GM18951 (cell line): ENCODE measurements around the gene LDB2.

Experiments used
- POLR2A ChIP-seq: IDR thresholded peaks from 4 replicates; pipeline ENCODE4 v1.6.1; 2011; ENCODE audit warnings: mild to moderate bottlenecking; ENCODE audit not compliant: insufficient read length, insufficient read depth; ENCODE audit errors: extremely low read depth
- in situ Hi-C: fragments of 300-500 bp; cut with MboI; formaldehyde crosslinking; loops from one replicate; pipeline ENCODE4 v1.12.0; 2022; ENCODE audit warnings: low sequenced_read_pairs, mixed read lengths, inconsistent platforms; ENCODE audit not compliant: unreplicated experiment

LDB2 gene

DNA sequence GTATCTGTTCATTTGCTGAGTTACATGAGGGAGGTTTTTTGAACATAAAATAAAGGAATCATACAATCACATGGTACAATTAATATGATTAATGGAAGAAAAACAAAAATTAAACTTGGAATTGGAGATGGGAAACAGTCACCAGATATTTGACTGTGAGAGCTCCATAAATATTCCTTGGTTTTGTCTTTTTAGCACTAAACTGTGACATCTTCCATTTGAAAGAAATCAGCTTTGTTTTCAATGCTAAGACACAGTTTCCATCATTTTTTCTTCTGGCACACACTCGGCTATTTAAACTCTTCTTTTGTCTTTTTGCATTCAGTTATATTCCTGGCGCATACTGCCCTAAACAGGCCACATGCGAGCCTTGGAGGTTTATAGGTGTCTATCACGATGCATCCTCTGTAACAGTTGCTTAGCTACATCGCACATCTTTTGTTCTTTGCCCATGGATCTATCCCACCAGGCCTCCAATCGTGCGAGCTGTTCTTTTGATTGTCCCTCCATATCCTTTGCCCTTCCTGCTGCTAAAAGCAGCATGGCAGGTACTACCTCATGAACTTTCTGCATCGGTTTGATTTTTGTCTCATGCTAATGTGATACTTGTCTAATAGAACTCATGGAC is 158.3 kb downstream of the LDB2 start:
- no peak for TF ChIP-seq POLR2A
- in situ Hi-C loops, result no loop called here

DNA sequence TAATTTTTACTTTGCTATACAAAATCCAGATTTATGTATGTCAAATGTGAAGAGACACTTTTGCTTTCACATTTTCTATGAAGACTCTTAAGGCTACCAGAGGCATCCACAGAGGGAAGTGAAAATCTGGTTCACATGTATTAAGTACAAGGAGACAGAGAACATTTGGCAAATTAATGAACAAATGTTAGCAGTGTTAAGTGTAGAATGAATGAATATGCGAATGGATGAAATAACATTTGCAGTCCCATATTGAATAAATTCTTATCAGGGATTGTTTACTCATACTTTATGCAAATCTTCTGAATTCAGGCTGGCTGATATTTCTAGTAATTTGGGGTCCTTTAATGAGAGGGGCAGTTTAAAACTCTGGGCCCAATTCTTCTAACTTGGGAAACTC is 159.9 kb downstream of the LDB2 start:
- in situ Hi-C loops, result no loop called here
- TF ChIP-seq POLR2A, result no peak

DNA sequence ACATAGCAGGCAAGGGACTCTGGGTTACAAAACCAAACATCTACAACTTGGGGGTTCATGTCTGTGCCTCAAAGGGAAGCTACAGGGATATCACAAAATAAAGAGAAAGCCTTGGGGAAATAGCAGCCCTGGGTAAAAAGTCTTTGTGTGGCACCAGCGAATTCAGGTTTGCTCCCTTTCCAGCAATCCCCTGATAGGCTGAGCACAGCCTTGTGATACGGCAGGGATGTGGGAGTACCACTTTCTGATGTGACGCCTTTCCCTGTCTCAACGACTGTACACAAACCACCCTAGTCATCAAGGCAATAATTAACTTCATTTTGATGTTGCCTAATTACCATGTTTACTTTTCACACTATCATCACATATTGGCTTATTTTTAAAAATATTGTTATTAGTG is 164.9 kb downstream of the LDB2 start:
- no peak for TF ChIP-seq POLR2A
- in situ Hi-C loops, result no loop called here

DNA sequence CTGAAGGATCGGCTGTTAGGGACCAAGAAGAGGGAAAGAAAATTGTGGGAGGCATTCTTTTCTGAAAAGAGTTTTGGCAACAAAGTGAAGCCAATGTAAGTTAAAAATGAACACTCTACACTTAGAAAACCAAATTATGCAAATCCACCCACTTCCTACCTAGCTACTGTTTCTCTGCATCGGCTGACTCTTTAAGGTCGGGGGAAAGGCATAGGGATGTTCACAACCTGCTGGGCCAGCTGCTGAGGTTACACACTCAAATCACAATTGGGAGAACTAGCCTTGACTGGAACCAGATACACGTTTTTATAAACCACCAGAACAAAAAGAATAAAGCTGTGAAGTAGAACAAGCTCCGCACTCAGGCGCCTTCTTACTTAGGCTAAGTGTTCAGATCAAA is 165.7 kb downstream of the LDB2 start:
- no peak for TF ChIP-seq POLR2A
- in situ Hi-C loops, result no loop called here

DNA sequence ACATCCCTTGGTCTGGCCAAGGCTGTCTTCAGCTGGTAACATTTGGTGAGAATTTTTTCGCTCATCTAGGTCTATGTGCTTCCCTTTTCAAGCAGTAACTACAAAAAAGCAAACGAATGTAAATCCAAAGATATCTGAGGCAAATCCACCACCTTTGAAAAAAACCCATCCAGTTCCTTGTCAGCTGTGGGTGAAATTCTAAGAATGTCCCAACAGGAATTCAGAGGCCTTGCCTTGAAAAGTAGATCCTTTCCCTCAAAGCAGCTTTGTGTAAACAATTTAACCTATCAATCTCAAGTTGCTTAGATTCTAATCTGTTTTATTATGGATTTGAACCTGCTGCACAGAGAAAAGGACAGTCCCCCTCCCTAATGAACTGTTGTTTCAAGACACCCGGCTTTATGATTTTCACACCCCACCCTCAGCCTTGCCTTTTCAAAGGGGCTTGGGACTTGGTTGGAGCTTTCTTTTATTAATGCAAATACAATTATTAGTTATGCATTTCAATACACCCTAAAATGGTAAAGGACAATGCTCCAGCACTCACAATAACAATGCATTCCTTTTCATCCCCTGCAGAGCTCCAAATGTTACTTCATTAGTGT is 166.6 kb downstream of the LDB2 start:
- in situ Hi-C loops, result no loop called here
- TF ChIP-seq POLR2A, result no peak

DNA sequence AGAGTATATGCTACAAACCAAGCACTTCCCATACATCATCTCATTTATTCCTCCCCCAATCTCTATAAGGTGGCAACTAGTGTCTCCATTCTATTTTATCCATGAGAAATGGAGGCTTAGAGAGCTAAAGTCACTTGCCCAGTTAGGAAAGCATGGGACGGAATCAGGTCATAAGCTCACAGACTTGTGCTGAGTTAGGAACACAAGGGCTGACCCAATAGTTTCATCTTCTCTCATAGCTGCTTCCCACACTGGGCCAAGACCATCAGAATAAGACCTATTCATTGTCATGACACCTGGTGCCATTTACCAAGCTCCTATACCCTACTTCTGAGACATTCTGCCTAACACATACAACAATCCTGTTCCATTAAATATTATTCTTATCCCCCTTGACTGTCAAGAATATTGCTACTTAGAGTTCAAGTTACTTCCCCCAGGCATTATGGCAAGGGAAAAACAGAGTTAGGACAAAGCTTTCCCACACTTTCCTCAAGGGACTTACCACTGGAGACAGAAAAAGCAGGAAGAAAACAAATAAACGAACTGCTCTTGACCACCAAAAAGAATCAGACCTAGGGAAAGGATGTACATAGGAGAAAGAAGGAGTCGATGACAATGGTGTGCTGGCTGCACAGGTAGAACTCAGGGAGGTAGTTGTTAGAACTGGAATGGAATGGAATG is 167.8 kb downstream of the LDB2 start:
- TF ChIP-seq POLR2A, result no peak
- in situ Hi-C loops, result no loop called here

DNA sequence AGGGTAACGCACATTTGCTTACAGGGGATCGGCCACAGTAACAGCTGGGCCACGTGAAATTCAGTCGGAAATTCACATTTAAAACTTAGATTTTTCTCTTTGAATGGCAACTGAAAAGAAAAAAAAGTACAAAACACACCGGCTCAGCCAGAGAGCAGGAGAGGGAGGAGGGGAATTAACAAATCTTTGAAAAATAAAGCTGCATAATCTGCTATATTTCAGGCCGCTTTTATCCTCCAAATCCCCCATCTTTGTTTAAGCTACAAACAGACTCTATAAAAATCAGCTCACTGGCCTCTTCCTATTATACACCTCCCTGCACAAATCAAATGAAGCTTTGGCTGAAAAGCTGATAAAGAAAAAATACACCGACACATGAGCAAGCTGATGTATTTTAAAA is 169.1 kb downstream of the LDB2 start:
- in situ Hi-C loops, result no loop called here
- no peak for TF ChIP-seq POLR2A

DNA sequence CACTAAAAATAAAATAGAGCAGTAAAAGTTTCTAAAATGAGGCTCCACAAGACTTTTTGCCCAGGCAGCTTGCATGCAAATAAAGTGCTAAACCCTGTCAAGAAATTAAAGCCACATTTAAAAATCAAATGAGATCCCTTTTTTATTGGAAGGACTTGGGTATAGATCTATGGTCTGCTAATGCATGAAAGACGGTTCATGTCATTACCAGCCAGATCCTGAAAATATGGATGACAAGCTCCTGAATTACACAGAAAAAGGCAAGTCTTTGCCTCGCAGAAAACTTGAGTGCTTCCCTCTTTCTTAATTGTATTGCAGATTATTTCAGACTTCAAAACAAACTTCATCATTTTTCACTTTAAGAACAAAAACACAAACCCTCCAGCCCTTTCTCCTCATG is 169.6 kb downstream of the LDB2 start:
- no peak for TF ChIP-seq POLR2A

DNA sequence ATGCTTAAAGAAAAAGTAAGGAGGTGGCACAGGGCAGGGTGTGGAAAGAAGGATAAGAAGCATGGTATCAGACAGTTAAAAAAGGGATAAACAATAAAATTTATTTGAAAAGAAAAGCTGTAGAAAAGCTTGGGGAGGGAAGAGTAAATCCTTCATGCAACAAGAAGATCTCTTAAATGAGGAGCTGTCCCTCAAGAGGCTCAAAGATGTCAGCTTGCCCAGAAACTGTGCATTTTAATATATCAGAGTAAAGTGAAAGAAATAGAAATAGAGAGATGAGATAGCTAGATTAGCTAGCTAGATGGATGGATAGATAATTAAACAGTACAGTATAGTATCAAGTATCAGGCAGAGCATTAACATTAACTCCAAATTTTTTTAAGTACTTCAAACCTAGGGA is 170.3 kb downstream of the LDB2 start:
- TF ChIP-seq POLR2A, result no peak
- in situ Hi-C loops, result no loop called here

More for the DNA sequence above, 169.6 kb downstream of the LDB2 start:
- in situ Hi-C loops, result no loop called here

DNA sequence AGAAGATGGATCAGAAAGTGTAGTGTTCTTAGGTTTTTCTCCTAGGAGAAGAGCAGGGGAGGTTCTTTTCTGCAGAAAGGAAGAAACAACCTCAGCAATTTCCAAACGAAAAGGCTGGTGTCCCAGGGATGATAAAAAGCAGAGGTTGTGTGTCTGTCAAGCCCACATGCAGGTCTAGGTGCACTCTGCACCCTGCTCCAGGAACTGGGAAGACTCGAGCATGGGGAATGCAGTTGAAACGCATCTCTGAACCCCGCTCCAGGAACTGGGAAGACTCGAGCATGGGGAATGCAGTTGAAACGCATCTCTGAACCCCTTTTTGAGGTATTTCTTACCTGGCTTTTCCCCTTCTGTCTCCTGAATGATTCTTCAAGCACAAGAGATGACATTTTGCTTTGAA is 171.2 kb downstream of the LDB2 start:
- in situ Hi-C loops, result no loop called here
- TF ChIP-seq POLR2A, result no peak

DNA sequence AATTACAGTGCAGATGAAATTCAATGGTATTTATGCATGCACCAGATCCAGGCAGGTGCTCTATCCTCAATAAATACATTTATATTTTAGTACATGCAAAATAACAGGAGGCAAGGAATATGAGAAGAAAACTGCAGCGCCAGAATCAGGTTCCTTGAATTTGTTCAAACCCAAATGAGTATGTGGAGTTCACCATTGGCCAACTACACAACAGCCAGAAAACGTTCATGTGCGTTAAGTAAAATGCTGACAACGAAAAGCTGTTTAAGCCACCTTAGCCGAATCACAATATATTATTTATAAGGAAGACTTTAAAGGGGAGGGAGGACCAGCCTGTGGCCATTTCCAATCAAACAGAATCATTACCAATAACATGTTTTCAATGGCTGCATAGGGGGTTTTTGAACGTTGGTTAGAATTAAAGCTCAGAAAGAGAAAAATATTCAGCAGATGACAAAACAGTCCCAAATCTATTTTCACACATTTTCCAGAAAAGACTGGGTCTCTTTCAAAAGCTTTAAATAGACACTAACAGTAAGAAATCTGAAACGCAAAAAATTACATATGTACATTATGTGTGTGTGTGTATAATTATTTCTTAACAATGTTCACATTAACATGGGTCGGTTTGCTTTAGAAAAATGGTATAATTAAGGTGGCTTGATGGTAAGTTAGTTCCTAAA is 171.9 kb downstream of the LDB2 start:
- in situ Hi-C loops, result no loop called here

DNA sequence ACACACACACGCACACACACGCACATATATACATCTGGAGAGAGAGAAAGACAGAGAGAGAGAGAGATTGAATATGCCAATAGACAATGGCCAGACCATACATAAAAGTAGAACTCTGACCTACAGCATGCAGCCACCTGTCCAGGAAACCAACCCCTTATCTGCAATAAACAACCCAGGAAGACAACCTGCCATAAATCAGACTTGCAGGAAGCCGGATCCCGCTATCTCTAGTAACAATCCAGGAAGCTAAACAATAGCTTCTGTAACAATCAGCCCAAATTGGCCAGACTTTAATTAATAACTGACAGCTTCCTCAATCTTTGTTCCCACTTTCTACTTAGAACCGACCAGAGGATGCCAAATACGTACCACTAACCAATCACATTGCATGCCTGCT is 173.2 kb downstream of the LDB2 start:
- in situ Hi-C loops, result no loop called here
- no peak for TF ChIP-seq POLR2A

More for the DNA sequence above, 171.9 kb downstream of the LDB2 start:
- no peak for TF ChIP-seq POLR2A

DNA sequence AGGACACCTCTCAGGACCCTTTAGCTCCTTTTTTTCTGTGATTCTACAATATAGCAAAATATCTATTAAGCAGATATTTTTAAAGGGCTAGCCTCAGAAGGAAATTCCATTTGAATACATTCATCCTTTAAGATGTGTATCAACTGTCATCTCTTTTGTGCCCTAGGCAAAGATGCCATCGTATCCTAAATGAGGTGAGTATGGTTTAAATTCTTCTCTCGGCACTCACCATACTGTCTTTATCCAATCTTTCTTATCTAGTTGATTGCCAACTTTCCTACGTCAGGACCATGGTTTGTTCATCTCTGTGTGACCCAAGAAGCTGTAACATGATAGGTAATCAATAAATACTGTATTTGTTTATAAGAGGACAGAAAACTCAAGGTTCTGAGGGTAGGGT is 176.0 kb downstream of the LDB2 start:
- in situ Hi-C loops, result no loop called here
- TF ChIP-seq POLR2A, result no peak
